ENCODE data around the gene TARBP1. TPM values are rescaled to one million over a fixed set of nuclear protein-coding genes. Genes with fewer than 3 reads are reported as not detected.

TARBP1 gene
- total and polyA plus RNA-seq, 12 donors, result 4.6 to 49.9 (median 9.0) TPM

GRCh38 chr1:234489007-234489697, 10.2 kb upstream of the TARBP1 start:
- peaks cover 3 to 17% (median 9%) of the 10 kb centered on the region in 9 donors for H3K4me1 ChIP-seq
- no peak overlapping the region for H3K4me3 ChIP-seq
- H3K36me3 ChIP-seq, result no peaks in the 10 kb centered on the region
- intact Hi-C loops (cut with DNase I), result loop anchor here in 7 of 10 donors (2.0 to 10.0 kb wide), 4 partner anchors 602 to 926 kb away; no protein-coding TSS in a partner anchor
- ATAC-seq (no peak), DNase-seq (no peak)
- TF ChIP-seq CTCF (IDR thresholded peaks at IDR 0.05), result no peak
- H3K27me3 ChIP-seq, result no peaks in the 10 kb centered on the region
- no peaks in the 10 kb centered on the region for H3K9me3 ChIP-seq
- no peak overlapping the region for H3K27ac ChIP-seq
- 91 to 92% methylated on average over 11 of the region's 11 CpGs for WGBS, 2 donors

GRCh38 chr1:234488054-234489006, 9.4 kb upstream of the TARBP1 start:
- Histone ChIP-seq H3K4me3 (no peak overlapping the region), H3K36me3 (no peaks in the 10 kb centered on the region), H3K27ac (peak overlapping the region in 1 of 10 donors; percentile 5), H3K27me3 (peaks cover 0 to 3% (median 0%) of the 10 kb centered on the region in 7 donors), H3K9me3 (no peaks in the 10 kb centered on the region), H3K4me1 (peaks cover 3 to 17% (median 9%) of the 10 kb centered on the region in 9 donors)
- 90 to 92% methylated on average over 9 of the region's 9 CpGs for WGBS, 2 donors
- TF ChIP-seq CTCF (IDR thresholded peaks at IDR 0.05), result no peak
- DNase-seq (no peak), ATAC-seq (no peak)
- intact Hi-C loops (cut with DNase I), result loop anchor here in 7 of 10 donors (2.0 to 10.0 kb wide), 4 partner anchors 602 to 926 kb away; no protein-coding TSS in a partner anchor

GRCh38 chr1:234486858-234487840, 8.2 kb upstream of the TARBP1 start:
- peaks cover 3 to 17% (median 9%) of the 10 kb centered on the region in 9 donors for H3K4me1 ChIP-seq
- DNase-seq (peak in 1 of 2 donors; percentile 47), ATAC-seq (peak; percentile 27 to 88 (median 76))
- intact Hi-C loops (cut with DNase I), result loop anchor here in 7 of 10 donors (2.0 to 10.0 kb wide), 3 partner anchors 605 to 928 kb away; no protein-coding TSS in a partner anchor
- peaks cover 0 to 6% (median 0%) of the 10 kb centered on the region in 7 donors for H3K27me3 ChIP-seq
- 43 to 53% methylated on average over 12 of the region's 12 CpGs for WGBS, 2 donors
- peak overlapping the region in 3 of 10 donors; percentile 1 to 33 (median 13) for H3K27ac ChIP-seq
- peak; percentile 37 to 85 (median 77) for TF ChIP-seq CTCF (IDR thresholded peaks at IDR 0.05)
- H3K9me3 ChIP-seq, result no peaks in the 10 kb centered on the region
- no peaks in the 10 kb centered on the region for H3K36me3 ChIP-seq
- H3K4me3 ChIP-seq, result peak overlapping the region in 3 of 10 donors; percentile 4 to 18 (median 5)

Data from heart right ventricle (tissue), 16 donors.